Skin of body (tissue), 2 donors: ENCODE data around the gene DNM1. TPM values are rescaled to one million over a fixed set of nuclear protein-coding genes. Genes with fewer than 3 reads are reported as not detected.
A peak's percentile ranks its signal among the peaks of the same experiment; 100 is the strongest.

Experiments
- DNase-seq: peaks from one replicate; lab custom pipeline; 2025; lab: John Stamatoyannopoulos, UW
- total RNA-seq: library from RNA; depleted of rRNA; stranded (reverse); fragments of >200 nt; gene quantifications from one replicate; pipeline ENCODE4 v1.2.3, GENCODE V29; 2014

DNM1 gene
- total RNA-seq = 58.4 TPM

- peak; percentile 59 for DNase-seq
Observed at GRCh38 chr9:128203024-128203706, at the start of gene DNM1. TSS of gene DNM1 (plus strand) at chr9:128203379. CDS start at chr9:128203471, 92 bp downstream.

GRCh38 chr9:128153947-128154695, 49.1 kb upstream of the DNM1 start:
- no peak for DNase-seq

- DNase-seq = no peak
Observed at GRCh38 chr9:128155736-128156500, 47.3 kb upstream of the DNM1 start.

GRCh38 chr9:128159522-128159783, 43.7 kb upstream of the DNM1 start:
- no peak for DNase-seq

GRCh38 chr9:128159784-128160602, 43.2 kb upstream of the DNM1 start, which contains the start of gene BBLN:
TSS of gene BBLN (plus strand) at chr9:128160265. CDS start at chr9:128160408, 143 bp downstream.
- peak; percentile 92 for DNase-seq

- DNase-seq = no peak
Observed at GRCh38 chr9:128160603-128160987, 42.6 kb upstream of the DNM1 start.

- no peak for DNase-seq
Observed at GRCh38 chr9:128161215-128161902, 41.8 kb upstream of the DNM1 start.

- DNase-seq = no peak
Observed at GRCh38 chr9:128162215-128163026, 40.8 kb upstream of the DNM1 start.

- DNase-seq = no peak
Observed at GRCh38 chr9:128163027-128163515, 40.1 kb upstream of the DNM1 start.

GRCh38 chr9:128163523-128164306, 39.5 kb upstream of the DNM1 start:
- DNase-seq = no peak

- DNase-seq = no peak
Observed at GRCh38 chr9:128164307-128164885, 38.8 kb upstream of the DNM1 start.

GRCh38 chr9:128166169-128166568, 37.0 kb upstream of the DNM1 start:
- DNase-seq = no peak

GRCh38 chr9:128167209-128167608, 36.0 kb upstream of the DNM1 start:
- no peak for DNase-seq

- DNase-seq = no peak
Observed at GRCh38 chr9:128168731-128169308, 34.4 kb upstream of the DNM1 start.

- DNase-seq = no peak
Observed at GRCh38 chr9:128169492-128169891, 33.7 kb upstream of the DNM1 start.

- no peak for DNase-seq
Observed at GRCh38 chr9:128169925-128170324, 33.3 kb upstream of the DNM1 start.

GRCh38 chr9:128174062-128174461, 29.1 kb upstream of the DNM1 start:
- no peak for DNase-seq

- DNase-seq = no peak
Observed at GRCh38 chr9:128175102-128175563, 28.0 kb upstream of the DNM1 start.
